ENCODE data around the gene MT1X.
"Not testable (repeated sequence)": the region's sequence is repeated elsewhere in the genome, so short reads cannot be mapped to it uniquely, and the experiment has no call there.

MT1X gene

GRCh38 chr16:56669005-56669839 lies 13.0 kb upstream of the MT1X start, which contains the start of gene MT1H:
MT1H (plus strand) TSS chr16:56669814; CDS start chr16:56669885, 71 bp downstream.
- peaks cover 21% of the 10 kb centered on the region for H3K4me1 Mint-ChIP-seq
- H3K27me3 Mint-ChIP-seq, result peaks cover 38% of the 10 kb centered on the region
- no peaks in the 10 kb centered on the region for H3K36me3 Mint-ChIP-seq
- no peaks in the 10 kb centered on the region for H3K9me3 Mint-ChIP-seq
- peak within 1 kb of the TSS; percentile 37 for H3K4me3 Mint-ChIP-seq
- H3K27ac Mint-ChIP-seq, result no peak within 1 kb of the TSS

- Mint-ChIP-seq H3K36me3 (no peaks in the 10 kb centered on the region), H3K27ac (no peak overlapping the region), H3K9me3 (no peaks in the 10 kb centered on the region), H3K27me3 (peaks cover 36% of the 10 kb centered on the region), H3K4me3 (no peak overlapping the region), H3K4me1 (peaks cover 22% of the 10 kb centered on the region)
Measured at GRCh38 chr16:56669840-56670619, 12.2 kb upstream of the MT1X start.

- no peaks in the 10 kb centered on the region for H3K9me3 Mint-ChIP-seq
- H3K36me3 Mint-ChIP-seq, result no peaks in the 10 kb centered on the region
- H3K4me1 Mint-ChIP-seq, result peaks cover 27% of the 10 kb centered on the region
- no peak overlapping the region for H3K4me3 Mint-ChIP-seq
- peaks cover 36% of the 10 kb centered on the region for H3K27me3 Mint-ChIP-seq
- no peak overlapping the region for H3K27ac Mint-ChIP-seq
Measured at GRCh38 chr16:56670620-56670934, 11.7 kb upstream of the MT1X start.

GRCh38 chr16:56671691-56672090 lies 10.6 kb upstream of the MT1X start:
- H3K36me3 Mint-ChIP-seq, H3K9me3 Mint-ChIP-seq, H3K4me3 Mint-ChIP-seq, H3K27ac Mint-ChIP-seq: not testable (repeated sequence)
- Mint-ChIP-seq H3K27me3 (peaks cover 30% of the 10 kb centered on the region), H3K4me1 (peaks cover 28% of the 10 kb centered on the region)

GRCh38 chr16:56672171-56672570 lies 10.1 kb upstream of the MT1X start:
- Mint-ChIP-seq H3K27me3 (peaks cover 30% of the 10 kb centered on the region), H3K4me1 (peaks cover 28% of the 10 kb centered on the region)
- not testable (repeated sequence) for H3K36me3 Mint-ChIP-seq, H3K9me3 Mint-ChIP-seq, H3K27ac Mint-ChIP-seq, H3K4me3 Mint-ChIP-seq

GRCh38 chr16:56672761-56673536 lies 9.3 kb upstream of the MT1X start:
- Mint-ChIP-seq H3K9me3 (no peaks in the 10 kb centered on the region), H3K27me3 (peaks cover 27% of the 10 kb centered on the region), H3K27ac (no peak overlapping the region), H3K36me3 (no peaks in the 10 kb centered on the region), H3K4me1 (peaks cover 25% of the 10 kb centered on the region), H3K4me3 (no peak overlapping the region)

- no peaks in the 10 kb centered on the region for H3K36me3 Mint-ChIP-seq
- H3K9me3 Mint-ChIP-seq, result no peaks in the 10 kb centered on the region
- peaks cover 16% of the 10 kb centered on the region for H3K4me1 Mint-ChIP-seq
- H3K27ac Mint-ChIP-seq, result no peak overlapping the region
- H3K27me3 Mint-ChIP-seq, result peaks cover 19% of the 10 kb centered on the region
- H3K4me3 Mint-ChIP-seq, result peak overlapping the region; percentile 44
Measured at GRCh38 chr16:56673921-56674320, 8.3 kb upstream of the MT1X start.

- not testable (repeated sequence) for H3K27ac Mint-ChIP-seq, H3K9me3 Mint-ChIP-seq, H3K36me3 Mint-ChIP-seq
- Mint-ChIP-seq H3K4me3 (peak overlapping the region; percentile 44), H3K27me3 (peaks cover 14% of the 10 kb centered on the region), H3K4me1 (peaks cover 13% of the 10 kb centered on the region)
Measured at GRCh38 chr16:56674570-56674969, 7.7 kb upstream of the MT1X start.

GRCh38 chr16:56675685-56676210 lies 6.5 kb upstream of the MT1X start:
- Mint-ChIP-seq H3K4me3 (peak overlapping the region; percentile 78), H3K27ac (peak overlapping the region; percentile 41), H3K27me3 (peaks cover 11% of the 10 kb centered on the region), H3K4me1 (peaks cover 10% of the 10 kb centered on the region), H3K9me3 (no peaks in the 10 kb centered on the region), H3K36me3 (no peaks in the 10 kb centered on the region)

- Mint-ChIP-seq H3K27ac (no peak overlapping the region), H3K36me3 (no peaks in the 10 kb centered on the region), H3K9me3 (no peaks in the 10 kb centered on the region), H3K4me1 (peaks cover 18% of the 10 kb centered on the region), H3K27me3 (peaks cover 3% of the 10 kb centered on the region), H3K4me3 (no peak overlapping the region)
Measured at GRCh38 chr16:56677474-56677873, 4.8 kb upstream of the MT1X start.

- Mint-ChIP-seq H3K27ac (no peak overlapping the region), H3K9me3 (no peaks in the 10 kb centered on the region), H3K36me3 (no peaks in the 10 kb centered on the region), H3K4me3 (no peak overlapping the region), H3K27me3 (no peaks in the 10 kb centered on the region), H3K4me1 (peaks cover 26% of the 10 kb centered on the region)
Measured at GRCh38 chr16:56679078-56679730, 3.1 kb upstream of the MT1X start.

- no peaks in the 10 kb centered on the region for H3K27me3 Mint-ChIP-seq
- H3K4me1 Mint-ChIP-seq, result peaks cover 27% of the 10 kb centered on the region
- no peak overlapping the region for H3K4me3 Mint-ChIP-seq
- no peak overlapping the region for H3K27ac Mint-ChIP-seq
- H3K9me3 Mint-ChIP-seq, result no peaks in the 10 kb centered on the region
- peaks cover 3% of the 10 kb centered on the region for H3K36me3 Mint-ChIP-seq
Measured at GRCh38 chr16:56679818-56680217, 2.5 kb upstream of the MT1X start.

GRCh38 chr16:56682703-56683397 lies 580 bp downstream of the MT1X start:
- Mint-ChIP-seq H3K4me1 (peaks cover 21% of the 10 kb centered on the region), H3K9me3 (no peaks in the 10 kb centered on the region)

GRCh38 chr16:56683424-56684172 lies 1.3 kb downstream of the MT1X start:
- Mint-ChIP-seq H3K27ac (no peak overlapping the region), H3K4me1 (peaks cover 21% of the 10 kb centered on the region), H3K27me3 (no peaks in the 10 kb centered on the region), H3K9me3 (no peaks in the 10 kb centered on the region), H3K36me3 (peaks cover 6% of the 10 kb centered on the region), H3K4me3 (peak overlapping the region; percentile 97)

More at GRCh38 chr16:56682703-56683397, 580 bp downstream of the MT1X start:
- Mint-ChIP-seq H3K36me3 (peaks cover 6% of the 10 kb centered on the region), H3K4me3 (peak overlapping the region; percentile 97), H3K27me3 (no peaks in the 10 kb centered on the region), H3K27ac (peak overlapping the region; percentile 94)

All from activated naive CD4-positive, alpha-beta T cell treated with anti-CD3 and anti-CD28 coated beads, Interleukin-2, amount 50 U/mL, for 24 hours (primary cell).